MCF 10A (cell line): ENCODE measurements around the gene PTP4A2. TPM values are rescaled to one million over a fixed set of nuclear protein-coding genes. Genes with fewer than 3 reads are reported as not detected.

Experiments used
- BruUV-seq: library from RNA; stranded (reverse); fragments of 400-500 nt; replicated peaks from 2 replicates; lab custom pipeline; 2021; lab: Mats Ljungman, UMichigan
- CTCF ChIA-PET: fragments of 300-600 bp; sonication (Branson Sonifier 250); formaldehyde crosslinking; extraction: SDS; loops from one replicate; lab custom pipeline; 2021; ENCODE audit warnings: antibody characterized with exemption, inconsistent platforms; lab: Yijun Ruan, JAX
- POLR2A ChIA-PET: fragments of 300-600, 350-650 bp; sonication (Branson Sonifier 250); formaldehyde crosslinking; extraction: SDS; loops from one replicate; lab custom pipeline; 2020; ENCODE audit warnings: antibody characterized with exemption, inconsistent platforms; lab: Yijun Ruan, JAX
- DNase-seq: peaks from one replicate; pipeline ENCODE4 v3.0.0-alpha.2; 2018; ENCODE audit not compliant: unreplicated experiment
- H3K27ac Mint-ChIP-seq: one replicate; pipeline ENCODE4 v1.8.0; 2022; ENCODE audit warnings: mild to moderate bottlenecking, low read depth, mixed read lengths; ENCODE audit not compliant: unreplicated experiment
- H3K27me3 Mint-ChIP-seq: one replicate; pipeline ENCODE4 v1.8.0; 2022; ENCODE audit warnings: mixed read lengths; ENCODE audit not compliant: insufficient read depth, unreplicated experiment
- H3K36me3 Mint-ChIP-seq: one replicate; pipeline ENCODE4 v1.8.0; 2022; ENCODE audit warnings: mild to moderate bottlenecking, moderate library complexity, mixed read lengths; ENCODE audit not compliant: insufficient read depth, unreplicated experiment
- H3K4me1 Mint-ChIP-seq: one replicate; pipeline ENCODE4 v1.8.0; 2022; ENCODE audit warnings: mixed read lengths; ENCODE audit not compliant: insufficient read depth, unreplicated experiment
- H3K4me3 Mint-ChIP-seq: one replicate; pipeline ENCODE4 v1.8.0; 2022; ENCODE audit warnings: mild to moderate bottlenecking, moderate library complexity, mixed read lengths; ENCODE audit not compliant: unreplicated experiment
- H3K9me3 Mint-ChIP-seq: one replicate; pipeline ENCODE4 v1.8.0; 2022; ENCODE audit warnings: mixed read lengths; ENCODE audit not compliant: unreplicated experiment
- CTCF ChIP-seq: fragments of 200-600 bp; IDR thresholded peaks from one replicate; pipeline ENCODE4 v1.8.0; 2022; ENCODE audit warnings: antibody characterized with exemption, mild to moderate bottlenecking; ENCODE audit not compliant: unreplicated experiment
- intact Hi-C: fragments of 100-400 bp; cut with micrococcal nuclease; formaldehyde crosslinking; loops from 2 replicates; pipeline ENCODE4 v1.14.1; 2022
- total RNA-seq: library from RNA; stranded (reverse); gene quantifications from 2 replicates; pipeline ENCODE4 v1.2.3, GENCODE V29; 2022

Gene PTP4A2
- total RNA-seq, 1 experiment from 2014 or later = 220 TPM

- H3K27ac Mint-ChIP-seq = no peak overlapping the region
- no TSS peak for BruUV-seq
- no peak for TF ChIP-seq CTCF
- no peak overlapping the region for H3K4me3 Mint-ChIP-seq
- no peaks in the 10 kb centered on the region for H3K9me3 Mint-ChIP-seq
- intact Hi-C loops = no loop called here
- ChIA-PET POLR2A (interaction anchor here (0.6 to 1.6 kb wide), 2 partner anchors 19 to 76 kb away, joined by 4 to 5 read pairs; no protein-coding TSS in a partner anchor), CTCF (interaction anchor here (1.3 kb wide), 1 partner anchor 86 kb away, joined by 4 read pairs; no protein-coding TSS in a partner anchor)
- DNase-seq = no peak
- H3K4me1 Mint-ChIP-seq = no peaks in the 10 kb centered on the region
- no peaks in the 10 kb centered on the region for H3K36me3 Mint-ChIP-seq
- no peaks in the 10 kb centered on the region for H3K27me3 Mint-ChIP-seq
Observed at GRCh38 chr1:31878058-31878457, 60.1 kb downstream of the PTP4A2 start.

GRCh38 chr1:31877544-31877943, 60.6 kb downstream of the PTP4A2 start:
- no peak for DNase-seq
- no peak overlapping the region for H3K27ac Mint-ChIP-seq
- H3K4me1 Mint-ChIP-seq = no peaks in the 10 kb centered on the region
- ChIA-PET CTCF (interaction anchor here (1.2 to 1.3 kb wide), 2 partner anchors 34 to 86 kb away, joined by 4 read pairs; no protein-coding TSS in a partner anchor), POLR2A (interaction anchor here (1.6 kb wide), 1 partner anchor 20 kb away, joined by 4 read pairs; no protein-coding TSS in a partner anchor)
- no peak overlapping the region for H3K4me3 Mint-ChIP-seq
- H3K9me3 Mint-ChIP-seq = no peaks in the 10 kb centered on the region
- TF ChIP-seq CTCF = no peak
- intact Hi-C loops = no loop called here
- H3K36me3 Mint-ChIP-seq = no peaks in the 10 kb centered on the region
- BruUV-seq = no TSS peak
- H3K27me3 Mint-ChIP-seq = no peaks in the 10 kb centered on the region

GRCh38 chr1:31875636-31876236, 62.4 kb downstream of the PTP4A2 start:
- no TSS peak for BruUV-seq
- CTCF ChIA-PET = no interaction called here
- intact Hi-C loops = no loop called here
- H3K27me3 Mint-ChIP-seq = no peaks in the 10 kb centered on the region
- POLR2A ChIA-PET = no interaction called here
- H3K9me3 Mint-ChIP-seq = no peaks in the 10 kb centered on the region
- TF ChIP-seq CTCF = no peak
- no peaks in the 10 kb centered on the region for H3K4me1 Mint-ChIP-seq
- H3K27ac Mint-ChIP-seq = no peak overlapping the region
- no peaks in the 10 kb centered on the region for H3K36me3 Mint-ChIP-seq
- no peak overlapping the region for H3K4me3 Mint-ChIP-seq
- DNase-seq = no peak

- Mint-ChIP-seq H3K27ac (no peak overlapping the region), H3K4me1 (no peaks in the 10 kb centered on the region), H3K27me3 (no peaks in the 10 kb centered on the region), H3K4me3 (no peak overlapping the region), H3K36me3 (no peaks in the 10 kb centered on the region), H3K9me3 (no peaks in the 10 kb centered on the region)
- CTCF ChIA-PET = no interaction called here
- no peak for DNase-seq
- intact Hi-C loops = no loop called here
- POLR2A ChIA-PET = no interaction called here
- no TSS peak for BruUV-seq
- no peak for TF ChIP-seq CTCF
Observed at GRCh38 chr1:31874942-31875341, 63.2 kb downstream of the PTP4A2 start.
